Thyroid gland (tissue), 4 donors: ENCODE results near the gene PITPNC1. TPM values are rescaled to one million over a fixed set of nuclear protein-coding genes. Genes with fewer than 3 reads are reported as not detected.

ENCODE experiments used
- DNase-seq, 2 donors: peaks; one replicate each; pipeline ENCODE4 v3.0.0-alpha.2; 2019
- H3K27ac ChIP-seq, 3 donors: fragments of 200-600 bp; sonication (generic); 1 replicate in 2 of 3; 2 replicates in 1 of 3; pipeline ENCODE4 v1.5.1; 2016 to 2019; ENCODE audit warnings: mild to moderate bottlenecking in 1 of 3, moderate library complexity in 1 of 3
- H3K27me3 ChIP-seq: fragments of 200-600 bp; sonication (generic); one replicate; pipeline ENCODE4 v1.5.1; 2019
- H3K36me3 ChIP-seq, 2 donors: fragments of 200-600 bp; sonication (generic); one replicate each; pipeline ENCODE4 v1.5.1; 2016 to 2019
- H3K4me1 ChIP-seq, 2 donors: fragments of 200-600 bp; sonication (generic); one replicate each; pipeline ENCODE4 v1.5.1; 2017 to 2019
- H3K4me3 ChIP-seq, 3 donors: fragments of 200-600 bp; sonication (generic); replicated peaks in 1 of 3; 1 replicate in 2 of 3; 2 replicates in 1 of 3; pipeline ENCODE4 v1.5.1; 2016; ENCODE audit warnings: mild to moderate bottlenecking in 1 of 3
- H3K9me3 ChIP-seq: fragments of 200-600 bp; sonication (generic); one replicate; pipeline ENCODE4 v1.5.1; 2017
- CTCF ChIP-seq, 6 experiments: fragments of 200-600 bp in 3 of 6; fragments of 450-650 bp in 3 of 6; sonication (generic) in 3 of 6; IDR thresholded peaks; one replicate each; pipeline ENCODE4 v1.5.1; 2016 to 2019; ENCODE audit warnings: antibody characterized with exemption in 6 of 6, mild to moderate bottlenecking in 2 of 6, inconsistent platforms in 1 of 6, moderate library complexity in 1 of 6
- POLR2A ChIP-seq, 2 donors: fragments of 450-650 bp; IDR thresholded peaks; one replicate each; pipeline ENCODE4 v1.6.1; 2017; ENCODE audit warnings: antibody characterized with exemption in 2 of 2, mild to moderate bottlenecking in 2 of 2, moderate library complexity in 1 of 2
- WGBS, 2 donors: methylation state at CpG; one replicate each; pipeline ENCODE4 v1.1.5; 2017; 5-methylcytosine and 5-hydroxymethylcytosine counted together
- intact Hi-C: fragments of 100-400 bp; cut with DNase I; formaldehyde crosslinking; loops from one replicate; pipeline ENCODE4 v1.15.1; 2023
- total RNA-seq, 4 donors: library from RNA; depleted of rRNA; stranded (reverse); fragments of >200 nt; gene quantifications; one replicate each; pipeline ENCODE4 v1.2.3, GENCODE V29; 2016

The PITPNC1 gene
- total RNA-seq, 4 donors from 2014 or later, result 3.6 to 14.2 (median 7.3) TPM

GRCh38 chr17:67353929-67354574 is 23.0 kb upstream of the PITPNC1 start:
- Histone ChIP-seq H3K9me3 (no peaks in the 10 kb centered on the region), H3K27me3 (no peaks in the 10 kb centered on the region), H3K27ac (no peak overlapping the region), H3K36me3 (peaks cover 18 to 32% of the 10 kb centered on the region in 2 donors), H3K4me1 (no peaks in the 10 kb centered on the region), H3K4me3 (no peak overlapping the region)
- TF ChIP-seq CTCF (IDR thresholded peaks at IDR 0.05) (no peak), POLR2A (IDR thresholded peaks at IDR 0.05) (no peak)
- DNase-seq, result no peak
- intact Hi-C loops, result no loop called here
- WGBS, 2 donors, result 91 to 93% methylated on average over 8 of the region's 8 CpGs

- Histone ChIP-seq H3K27ac (no peak overlapping the region), H3K27me3 (no peaks in the 10 kb centered on the region), H3K9me3 (no peaks in the 10 kb centered on the region), H3K4me1 (peaks cover 0 to 5% of the 10 kb centered on the region in 2 donors), H3K4me3 (no peak overlapping the region), H3K36me3 (peaks cover 13 to 18% of the 10 kb centered on the region in 2 donors)
- TF ChIP-seq POLR2A (IDR thresholded peaks at IDR 0.05) (no peak), CTCF (IDR thresholded peaks at IDR 0.05) (no peak)
- intact Hi-C loops, result no loop called here
- 69 to 76% methylated on average over 2 of the region's 2 CpGs for WGBS, 2 donors
- DNase-seq, result no peak
Measured at GRCh38 chr17:67358612-67359011, 18.5 kb upstream of the PITPNC1 start.

DNA sequence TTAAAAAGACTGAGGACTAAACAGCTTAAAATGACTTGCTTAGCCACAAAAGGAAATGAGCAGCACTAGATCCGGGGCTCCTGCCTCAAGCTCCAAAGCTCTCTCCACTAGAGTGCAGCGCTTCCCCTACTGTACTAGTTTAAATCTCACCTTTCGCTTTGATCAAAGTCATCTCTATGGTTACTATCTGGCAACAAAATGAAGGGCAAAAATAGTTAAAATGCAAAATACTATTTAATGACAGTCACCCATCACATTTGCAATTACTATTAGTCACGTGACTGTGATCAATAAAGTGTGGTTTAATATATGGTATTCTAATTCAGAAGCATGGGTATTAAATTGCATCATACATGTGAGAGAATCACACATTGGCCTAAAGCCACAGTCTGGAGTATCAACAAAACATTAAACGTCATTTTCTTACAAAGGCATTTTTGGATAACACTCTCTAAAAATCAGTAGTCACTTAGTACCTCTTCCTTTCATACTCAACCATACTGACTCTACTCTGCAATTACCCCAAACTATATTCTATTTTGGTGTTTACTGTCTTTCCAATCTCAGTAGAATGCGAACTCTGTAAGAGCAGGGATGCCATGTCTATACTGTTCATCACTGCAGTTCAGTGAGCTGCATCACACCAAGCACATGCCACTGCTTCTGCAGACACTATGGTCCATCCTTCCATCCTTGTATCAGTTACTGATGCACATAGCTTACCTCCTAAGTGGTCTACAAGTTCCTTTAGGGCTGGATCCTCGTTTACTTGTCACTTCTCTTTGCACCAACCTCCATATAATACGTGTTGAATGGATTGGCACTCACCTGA is 16.9 kb upstream of the PITPNC1 start:
- TF ChIP-seq CTCF (IDR thresholded peaks at IDR 0.05), result no peak
- TF ChIP-seq POLR2A (IDR thresholded peaks at IDR 0.05), result no peak
- Histone ChIP-seq H3K4me3 (no peak overlapping the region), H3K4me1 (peaks cover 8 to 21% of the 10 kb centered on the region in 2 donors), H3K9me3 (no peaks in the 10 kb centered on the region), H3K27ac (no peak overlapping the region), H3K36me3 (peaks cover 2 to 5% of the 10 kb centered on the region in 2 donors), H3K27me3 (no peaks in the 10 kb centered on the region)
- intact Hi-C loops, result no loop called here
- WGBS, 2 donors, result 72 to 74% methylated on average over 8 of the region's 8 CpGs
- no peak for DNase-seq

GRCh38 chr17:67360880-67361279 is 16.2 kb upstream of the PITPNC1 start:
- 88 to 93% methylated on average over 1 of the region's 1 CpG for WGBS, 2 donors
- Histone ChIP-seq H3K4me3 (no peak overlapping the region), H3K27ac (no peak overlapping the region), H3K4me1 (peaks cover 8 to 26% of the 10 kb centered on the region in 2 donors), H3K9me3 (no peaks in the 10 kb centered on the region), H3K36me3 (peaks cover 0 to 3% of the 10 kb centered on the region in 2 donors), H3K27me3 (no peaks in the 10 kb centered on the region)
- no peak for DNase-seq
- TF ChIP-seq POLR2A (IDR thresholded peaks at IDR 0.05), result no peak
- no peak for TF ChIP-seq CTCF (IDR thresholded peaks at IDR 0.05)
- intact Hi-C loops, result no loop called here

- no peak overlapping the region for H3K4me3 ChIP-seq
- peaks cover 8 to 26% of the 10 kb centered on the region in 2 donors for H3K4me1 ChIP-seq
- 93 to 94% methylated on average over 9 of the region's 9 CpGs for WGBS, 2 donors
- no peak for DNase-seq
- H3K9me3 ChIP-seq, result no peaks in the 10 kb centered on the region
- no peaks in the 10 kb centered on the region for H3K27me3 ChIP-seq
- H3K27ac ChIP-seq, result no peak overlapping the region
- H3K36me3 ChIP-seq, result no peaks in the 10 kb centered on the region
- intact Hi-C loops, result no loop called here
- TF ChIP-seq CTCF (IDR thresholded peaks at IDR 0.05) (no peak), POLR2A (IDR thresholded peaks at IDR 0.05) (no peak)
Measured at GRCh38 chr17:67362173-67362572, 14.9 kb upstream of the PITPNC1 start.
